CD1c-positive myeloid dendritic cell (primary cell): ENCODE measurements around the gene SLK.
A peak's percentile ranks its signal among the peaks of the same experiment; 100 is the strongest.

Source experiments
- DNase-seq: peaks from one replicate; pipeline ENCODE4 v3.0.0-alpha.2; 2016; ENCODE audit errors: extremely low spot score

The SLK gene

GRCh38 chr10:104033401-104033930 is 66.5 kb downstream of the SLK start:
- DNase-seq, result no peak

- no peak for DNase-seq
These were observed 67.0 kb downstream of the SLK start for GRCh38 chr10:104033966-104034365.

- no peak for DNase-seq
These were observed 67.7 kb downstream of the SLK start for GRCh38 chr10:104034401-104035193.

- no peak for DNase-seq
These were observed 68.5 kb downstream of the SLK start for GRCh38 chr10:104035194-104036068.

- no peak for DNase-seq
These were observed 69.1 kb downstream of the SLK start for GRCh38 chr10:104036069-104036384.

- DNase-seq, result no peak
These were observed 69.7 kb downstream of the SLK start for GRCh38 chr10:104036518-104037260.

- DNase-seq, result no peak
These were observed 70.5 kb downstream of the SLK start for GRCh38 chr10:104037261-104037951.

GRCh38 chr10:104038537-104038936 is 71.6 kb downstream of the SLK start:
- DNase-seq, result no peak

- no peak for DNase-seq
These were observed 72.2 kb downstream of the SLK start for GRCh38 chr10:104038958-104039752.

- DNase-seq, result no peak
These were observed 73.4 kb downstream of the SLK start for GRCh38 chr10:104040382-104040781.

GRCh38 chr10:104040862-104041789 is 74.2 kb downstream of the SLK start:
- DNase-seq, result no peak

- DNase-seq, result no peak
These were observed 75.1 kb downstream of the SLK start for GRCh38 chr10:104041891-104042535.

GRCh38 chr10:104043185-104043830 is 76.4 kb downstream of the SLK start:
- DNase-seq, result no peak

GRCh38 chr10:104043854-104044253 is 76.9 kb downstream of the SLK start:
- DNase-seq, result no peak

GRCh38 chr10:104045151-104046089 is 78.5 kb downstream of the SLK start:
- DNase-seq, result peak; percentile 26

- DNase-seq, result no peak
These were observed 79.7 kb downstream of the SLK start for GRCh38 chr10:104046651-104047050.

- no peak for DNase-seq
These were observed 82.7 kb downstream of the SLK start for GRCh38 chr10:104049504-104050250.
